PC-3 (cell line): ENCODE data around the gene CDSN. TPM values are rescaled to one million over a fixed set of nuclear protein-coding genes. Genes with fewer than 3 reads are reported as not detected.

Source experiments
- ATAC-seq: fragments of 200-7000 bp; cut with Tn5 transposase; 2 replicates; pipeline ENCODE4 v1.9.1; 2020; ENCODE audit warnings: mild to moderate bottlenecking, moderate library complexity
- BruUV-seq: library from RNA; stranded (reverse); fragments of 400-500 nt; replicated peaks from 2 replicates; lab custom pipeline; 2021; lab: Mats Ljungman, UMichigan
- CTCF ChIA-PET: fragments of 300-600 bp; sonication (Branson Sonifier 250); formaldehyde crosslinking; loops from one replicate; lab custom pipeline; 2022; ENCODE audit warnings: antibody characterized with exemption; lab: Charles Lee
- POLR2A ChIA-PET: fragments of 300-600 bp; sonication (Branson Sonifier 250); formaldehyde crosslinking; loops from one replicate; lab custom pipeline; 2022; ENCODE audit warnings: antibody characterized with exemption; ENCODE audit not compliant: unreplicated experiment; lab: Charles Lee
- DNase-seq: peaks from one replicate; pipeline ENCODE4 v3.0.0-alpha.2; 2015
- H2AFZ ChIP-seq: fragments of 300-600 bp; sonication (generic); 2 replicates; pipeline ENCODE4 v1.6.0; 2016; ENCODE audit warnings: antibody characterized with exemption, low read length
- H3F3A ChIP-seq: fragments of 300-600 bp; sonication (generic); one replicate; pipeline ENCODE4 v1.6.0; 2017; ENCODE audit warnings: antibody characterized with exemption, low read length, control low read depth, mild to moderate bottlenecking; ENCODE audit not compliant: unreplicated experiment
- H3K27ac ChIP-seq: fragments of 300-600 bp; sonication (generic); 2 replicates; pipeline ENCODE4 v1.5.1; 2016; ENCODE audit warnings: mild to moderate bottlenecking, low read length
- H3K27me3 ChIP-seq: fragments of 300-600 bp; sonication (generic); 2 replicates; pipeline ENCODE4 v1.6.1; 2016; ENCODE audit warnings: low read length, mixed read lengths
- H3K36me3 ChIP-seq: fragments of 300-600 bp; sonication (generic); 2 replicates; pipeline ENCODE4 v1.6.1; 2016; ENCODE audit warnings: low read depth, mixed run types, low read length, mixed read lengths
- H3K4me1 ChIP-seq: fragments of 300-600 bp; sonication (generic); 2 replicates; pipeline ENCODE4 v1.5.1; 2016; ENCODE audit warnings: low read length; ENCODE audit not compliant: insufficient read depth
- H3K4me2 ChIP-seq: fragments of 300-600 bp; sonication (generic); 2 replicates; pipeline ENCODE4 v1.6.0; 2016; ENCODE audit warnings: low read length
- H3K4me3 ChIP-seq: fragments of 300-600 bp; sonication (generic); 2 replicates; pipeline ENCODE4 v1.5.1; 2016; ENCODE audit warnings: mild to moderate bottlenecking, low read length, mixed read lengths
- H3K79me2 ChIP-seq: fragments of 300-600 bp; sonication (generic); 2 replicates; pipeline ENCODE4 v1.6.1; 2017; ENCODE audit warnings: low read length, mixed read lengths
- H3K9ac ChIP-seq: fragments of 300-600 bp; sonication (generic); 2 replicates; pipeline ENCODE4 v1.6.0; 2016; ENCODE audit warnings: mild to moderate bottlenecking, low read length
- H3K9me2 ChIP-seq: fragments of 300-600 bp; sonication (generic); replicated peaks from 2 replicates; pipeline ENCODE4 v1.6.1; 2016; ENCODE audit warnings: mixed run types, low read length, mixed read lengths
- H3K9me3 ChIP-seq: fragments of 300-600 bp; sonication (generic); 2 replicates; pipeline ENCODE4 v1.6.1; 2016; ENCODE audit warnings: low read length, mixed read lengths
- H4K20me1 ChIP-seq: fragments of 300-600 bp; sonication (generic); 2 replicates; pipeline ENCODE4 v1.6.1; 2016; ENCODE audit warnings: low read length, mixed read lengths
- CTCF ChIP-seq: fragments of 300-600 bp; sonication (generic); conservative IDR thresholded peaks from 2 replicates; pipeline ENCODE4 v1.5.1; 2017; ENCODE audit warnings: antibody characterized with exemption, low read depth, mild to moderate bottlenecking, low read length
- EZH2 ChIP-seq: fragments of 300-600 bp; sonication (generic); IDR thresholded peaks from one replicate; pipeline ENCODE4 v1.6.1; 2017; ENCODE audit warnings: antibody characterized with exemption, mild to moderate bottlenecking, low read length; ENCODE audit not compliant: unreplicated experiment
- EZH2phosphoT487 ChIP-seq: fragments of 300-600 bp; sonication (generic); IDR thresholded peaks from 2 replicates; pipeline ENCODE4 v1.6.1; 2018; ENCODE audit warnings: mild to moderate bottlenecking, antibody characterized with exemption, low read length, borderline replicate concordance
- intact Hi-C: fragments of 100-400 bp; cut with micrococcal nuclease; formaldehyde crosslinking; loops from 2 replicates; pipeline ENCODE4 v1.9.0; 2023
- total RNA-seq: library from RNA; depleted of rRNA; stranded (reverse); fragments of >200 nt; gene quantifications from 2 replicates; pipeline ENCODE4 v1.2.3, GENCODE V29; 2014

The CDSN gene
- total RNA-seq, 1 experiment from 2014 or later, result 0.55 TPM

DNA sequence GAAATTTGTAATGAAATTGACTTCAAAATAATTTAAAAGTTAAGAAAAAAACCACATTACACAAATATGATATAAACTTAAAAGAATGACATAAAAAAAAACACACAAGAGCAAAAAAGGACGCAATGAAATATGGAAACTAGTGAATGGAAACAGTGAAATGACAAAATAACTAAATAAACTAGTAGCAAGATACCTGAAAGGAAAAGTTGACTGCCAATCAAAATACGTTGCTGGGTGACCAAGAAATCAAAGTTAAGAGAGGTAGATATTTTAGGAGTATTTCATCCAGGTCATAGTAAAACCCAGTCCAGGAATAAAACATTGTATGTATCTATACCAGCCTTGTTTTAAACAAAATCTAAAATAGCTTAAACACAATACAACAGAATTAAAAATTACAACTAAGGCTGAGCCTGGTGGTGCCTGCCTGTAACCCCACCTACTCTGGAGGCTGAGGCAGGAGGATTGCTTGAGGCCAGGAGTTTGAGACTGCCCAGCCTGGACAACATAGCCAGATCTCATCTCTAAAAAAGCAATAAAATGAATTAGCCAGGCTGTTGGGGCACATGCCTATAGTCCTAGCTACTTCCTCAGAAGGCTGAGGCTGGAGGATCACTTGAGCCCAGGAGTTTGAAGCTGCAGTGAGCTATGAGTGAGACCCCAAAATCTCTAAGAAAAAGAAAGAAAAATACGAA lies 29.8 kb downstream of the CDSN start:
- ChIA-PET CTCF (no interaction called here), POLR2A (no interaction called here)
- TF ChIP-seq EZH2phosphoT487, result no peak
- TF ChIP-seq EZH2, result no peak
- no peak for TF ChIP-seq CTCF
- DNase-seq (no peak), ATAC-seq (no peak)
- Histone ChIP-seq H3K9me3 (no peaks in the 10 kb centered on the region), H3K4me1 (peaks cover 33% of the 10 kb centered on the region), H3K27me3 (no peaks in the 10 kb centered on the region), H3K4me2 (no peak overlapping the region), H3K9me2 (no peaks in the 10 kb centered on the region), H3K79me2 (no peaks in the 10 kb centered on the region), H2AFZ (no peak overlapping the region), H3K27ac (no peak overlapping the region), H3K36me3 (no peaks in the 10 kb centered on the region), H3F3A (no peaks in the 10 kb centered on the region), H3K4me3 (no peak overlapping the region), H3K9ac (no peak overlapping the region), H4K20me1 (no peaks in the 10 kb centered on the region)
- no TSS peak for BruUV-seq
- intact Hi-C loops, result no loop called here

- H3K4me2 ChIP-seq, result peak overlapping the region; percentile 93
- ATAC-seq (peak; percentile 95), DNase-seq (peak; percentile 97)
- peaks cover 11% of the 10 kb centered on the region for H3K4me1 ChIP-seq
- peak overlapping the region; percentile 45 for H3K9ac ChIP-seq
- no peaks in the 10 kb centered on the region for H3K27me3 ChIP-seq
- H3K36me3 ChIP-seq, result no peaks in the 10 kb centered on the region
- no peaks in the 10 kb centered on the region for H4K20me1 ChIP-seq
- H3K4me3 ChIP-seq, result peak overlapping the region; percentile 64
- no peaks in the 10 kb centered on the region for H3F3A ChIP-seq
- H3K9me2 ChIP-seq, result no peaks in the 10 kb centered on the region
- no peaks in the 10 kb centered on the region for H3K9me3 ChIP-seq
- intact Hi-C loops, result loop anchor here (1.0 to 5.0 kb wide), 4 partner anchors 41 to 360 kb away; no protein-coding TSS in a partner anchor
- TF ChIP-seq CTCF (peak; percentile 87), EZH2phosphoT487 (no peak)
- H2AFZ ChIP-seq, result peak overlapping the region; percentile 81
- BruUV-seq, result no TSS peak
- ChIA-PET CTCF (interaction anchor here (0.6 to 1.4 kb wide), 16 partner anchors 8 to 605 kb away, joined by 3 to 32 read pairs (median 6); partner anchors contain the start of genes PSORS1C1 and VARS2), POLR2A (interaction anchor here (0.6 to 1.0 kb wide), 3 partner anchors 28 to 398 kb away, joined by 3 to 6 read pairs (median 4); no protein-coding TSS in a partner anchor)
- peak overlapping the region; percentile 31 for H3K27ac ChIP-seq
- no peaks in the 10 kb centered on the region for H3K79me2 ChIP-seq
Measured at GRCh38 chr6:31087494-31088089, 32.7 kb downstream of the CDSN start.
